ENCODE results near the gene TRIP11. TPM values are rescaled to one million over a fixed set of nuclear protein-coding genes. Genes with fewer than 3 reads are reported as not detected.

TRIP11 gene
- total RNA-seq, 4 donors from 2014 or later, result 35.5 to 45.1 (median 41.7) TPM

DNA sequence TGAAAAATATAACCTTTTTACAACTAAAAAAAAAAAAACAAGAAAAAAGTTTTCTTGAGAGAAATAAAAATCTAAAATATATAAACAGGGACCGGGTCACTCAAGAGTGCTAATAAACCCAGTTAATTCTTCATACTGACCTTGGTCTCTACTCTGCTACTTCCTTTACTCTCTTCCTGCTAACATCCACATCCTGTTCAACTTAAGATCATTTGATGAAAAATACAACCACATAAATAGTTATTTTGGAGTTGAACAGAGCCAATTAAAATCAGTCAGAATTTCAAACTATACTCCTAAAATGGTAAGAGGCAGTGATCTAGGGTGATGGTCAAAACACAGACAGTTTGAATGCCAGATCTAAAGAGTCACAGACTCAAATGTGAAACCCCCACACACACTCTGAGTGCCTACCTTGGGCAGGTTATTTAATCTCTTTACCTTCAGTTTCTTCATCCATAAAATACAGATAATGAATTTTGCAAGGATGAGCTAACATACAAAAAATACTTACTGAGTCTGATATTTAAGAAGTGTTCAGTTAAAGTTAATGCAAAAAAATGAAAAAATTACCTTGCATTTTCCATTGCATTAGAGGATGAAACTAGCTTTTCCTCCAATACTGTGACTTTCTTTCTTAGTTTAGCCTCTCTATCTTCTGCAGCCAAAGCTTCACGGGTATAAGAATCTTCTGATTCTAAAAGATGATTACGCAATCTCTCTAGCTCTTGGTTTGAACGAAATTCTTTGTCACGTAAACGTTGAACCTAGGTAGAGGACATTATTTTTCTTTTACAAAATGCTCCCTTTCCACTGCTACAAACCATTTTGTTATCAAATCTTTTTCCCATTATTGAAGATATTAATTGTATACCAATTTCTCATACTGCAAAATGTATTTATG, 40.9 kb downstream of the TRIP11 start:
- intact Hi-C loops (cut with DNase I), result no loop called here
- no peaks in the 10 kb centered on the region for H3K9me3 ChIP-seq
- TF ChIP-seq POLR2A (IDR thresholded peaks at IDR 0.05), result no peak
- TF ChIP-seq, protein P1, sequence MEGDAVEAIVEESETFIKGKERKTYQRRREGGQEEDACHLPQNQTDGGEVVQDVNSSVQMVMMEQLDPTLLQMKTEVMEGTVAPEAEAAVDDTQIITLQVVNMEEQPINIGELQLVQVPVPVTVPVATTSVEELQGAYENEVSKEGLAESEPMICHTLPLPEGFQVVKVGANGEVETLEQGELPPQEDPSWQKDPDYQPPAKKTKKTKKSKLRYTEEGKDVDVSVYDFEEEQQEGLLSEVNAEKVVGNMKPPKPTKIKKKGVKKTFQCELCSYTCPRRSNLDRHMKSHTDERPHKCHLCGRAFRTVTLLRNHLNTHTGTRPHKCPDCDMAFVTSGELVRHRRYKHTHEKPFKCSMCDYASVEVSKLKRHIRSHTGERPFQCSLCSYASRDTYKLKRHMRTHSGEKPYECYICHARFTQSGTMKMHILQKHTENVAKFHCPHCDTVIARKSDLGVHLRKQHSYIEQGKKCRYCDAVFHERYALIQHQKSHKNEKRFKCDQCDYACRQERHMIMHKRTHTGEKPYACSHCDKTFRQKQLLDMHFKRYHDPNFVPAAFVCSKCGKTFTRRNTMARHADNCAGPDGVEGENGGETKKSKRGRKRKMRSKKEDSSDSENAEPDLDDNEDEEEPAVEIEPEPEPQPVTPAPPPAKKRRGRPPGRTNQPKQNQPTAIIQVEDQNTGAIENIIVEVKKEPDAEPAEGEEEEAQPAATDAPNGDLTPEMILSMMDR (IDR thresholded peaks at IDR 0.05), result no peak
- no peak for DNase-seq
- H3K27me3 ChIP-seq, result no peaks in the 10 kb centered on the region
- no peaks in the 10 kb centered on the region for H3K4me1 ChIP-seq
- no peak overlapping the region for H3K4me3 ChIP-seq (replicated peaks in 1 of 3)
- H3K36me3 ChIP-seq, result peaks cover 1 to 10% of the 10 kb centered on the region in 2 donors
- WGBS, 2 donors, result 79 to 81% methylated on average over 6 of the region's 6 CpGs
- H3K27ac ChIP-seq, result no peak overlapping the region

DNA sequence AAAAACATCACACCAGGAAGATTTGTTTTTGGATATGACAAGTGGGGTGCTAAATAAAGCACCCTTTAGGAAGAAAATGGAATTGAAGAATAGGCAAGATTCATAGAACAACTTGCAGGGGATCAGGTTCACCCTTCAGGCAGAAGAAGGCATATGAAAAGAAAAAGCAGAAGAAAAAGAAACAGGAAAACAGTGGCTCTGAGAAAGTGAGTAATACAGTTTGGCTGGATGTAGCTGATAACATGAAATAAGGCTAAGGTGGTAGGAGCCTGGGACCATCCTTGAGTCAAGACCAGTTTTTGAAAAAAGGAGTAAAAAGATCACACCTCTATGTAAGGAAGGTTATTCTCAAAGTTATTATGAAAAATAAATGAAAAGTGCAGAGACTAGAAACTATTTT, 42.4 kb downstream of the TRIP11 start:
- intact Hi-C loops (cut with DNase I), result no loop called here
- H3K27ac ChIP-seq, result no peak overlapping the region
- H3K36me3 ChIP-seq, result peaks cover 7 to 13% of the 10 kb centered on the region in 2 donors

DNA sequence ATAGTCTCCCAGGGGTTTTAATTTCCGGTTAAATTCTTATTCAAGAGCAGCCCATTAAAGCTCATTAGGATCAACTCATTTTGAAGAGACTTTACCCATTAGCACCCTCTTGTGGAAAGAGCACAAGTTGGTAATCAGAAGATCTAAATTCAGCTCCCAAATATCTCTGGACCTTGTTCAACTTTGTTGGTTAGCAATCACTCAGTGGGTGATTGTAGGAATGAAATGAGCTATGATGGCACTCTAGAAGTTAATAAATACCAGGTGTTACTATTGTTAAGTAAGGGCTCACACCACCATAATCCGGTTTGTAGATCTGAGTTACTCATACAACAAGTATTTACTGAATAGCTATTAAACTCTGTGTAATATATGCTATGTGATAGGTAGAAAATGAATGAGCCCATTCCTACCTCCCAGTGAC, 42.9 kb downstream of the TRIP11 start:
- Histone ChIP-seq H3K4me1 (no peaks in the 10 kb centered on the region), H3K36me3 (peaks cover 7 to 13% of the 10 kb centered on the region in 2 donors), H3K27ac (no peak overlapping the region), H3K4me3 (replicated peaks in 1 of 3) (no peak overlapping the region), H3K9me3 (no peaks in the 10 kb centered on the region), H3K27me3 (no peaks in the 10 kb centered on the region)
- no peak for DNase-seq
- intact Hi-C loops (cut with DNase I), result no loop called here
- 36 to 59% methylated on average over 2 of the region's 2 CpGs for WGBS, 2 donors
- no peak for TF ChIP-seq POLR2A (IDR thresholded peaks at IDR 0.05)
- TF ChIP-seq, protein P1 (IDR thresholded peaks at IDR 0.05), result peak in 4 of 6 experiments; percentile 22 to 56 (median 50)

More for the DNA sequence above, 42.4 kb downstream of the TRIP11 start:
- Histone ChIP-seq H3K4me1 (no peaks in the 10 kb centered on the region), H3K9me3 (no peaks in the 10 kb centered on the region), H3K4me3 (replicated peaks in 1 of 3) (no peak overlapping the region), H3K27me3 (no peaks in the 10 kb centered on the region)
- no peak for DNase-seq
- TF ChIP-seq POLR2A (IDR thresholded peaks at IDR 0.05), result no peak
- TF ChIP-seq, protein P1 (IDR thresholded peaks at IDR 0.05), result no peak

DNA sequence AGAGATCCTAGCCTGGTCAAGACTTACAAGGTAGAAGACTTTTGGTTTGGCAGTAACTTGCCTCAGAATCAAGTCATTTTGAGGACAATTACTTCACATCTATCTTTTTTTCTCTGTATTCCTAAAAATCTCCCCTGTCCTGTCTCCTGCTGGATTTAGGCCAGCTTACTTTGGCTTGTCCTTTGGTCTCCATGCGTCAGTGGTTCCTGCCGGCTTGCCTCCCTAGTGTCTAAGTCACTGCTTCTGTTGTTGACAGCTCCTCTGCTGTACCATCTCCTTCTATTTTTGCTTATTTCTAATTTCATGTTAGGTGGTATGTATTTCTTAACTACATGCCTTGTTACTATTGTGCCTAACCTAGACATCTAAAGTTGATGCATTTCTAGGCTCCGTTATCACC, 52.7 kb downstream of the TRIP11 start:
- Histone ChIP-seq H3K27ac (no peak overlapping the region), H3K4me1 (peaks cover 5 to 10% of the 10 kb centered on the region in 2 donors), H3K27me3 (no peaks in the 10 kb centered on the region), H3K4me3 (replicated peaks in 1 of 3) (no peak overlapping the region), H3K36me3 (peaks cover 4 to 6% of the 10 kb centered on the region in 2 donors), H3K9me3 (no peaks in the 10 kb centered on the region)
- intact Hi-C loops (cut with DNase I), result no loop called here
- peak; percentile 56 to 63 for DNase-seq
- TF ChIP-seq POLR2A (IDR thresholded peaks at IDR 0.05), result no peak
- TF ChIP-seq, protein P1 (IDR thresholded peaks at IDR 0.05), result no peak
- 40 to 41% methylated on average over 3 of the region's 3 CpGs for WGBS, 2 donors
